ENCODE results near the gene TOP3A.
"Not testable (repeated sequence)": the region's sequence is repeated elsewhere in the genome, so short reads cannot be mapped to it uniquely, and the experiment has no call there.

Gene TOP3A

GRCh38 chr17:18324140-18325050, 9.6 kb upstream of the TOP3A start:
- DNase-seq, result no peak

- no peak for DNase-seq
These were observed 8.8 kb upstream of the TOP3A start for GRCh38 chr17:18323507-18324139.

GRCh38 chr17:18323007-18323406, 8.2 kb upstream of the TOP3A start:
- DNase-seq, result no peak

- no peak for DNase-seq
These were observed 7.7 kb upstream of the TOP3A start for GRCh38 chr17:18322522-18322921.

- no peak for DNase-seq
These were observed 6.5 kb upstream of the TOP3A start for GRCh38 chr17:18321309-18321708.

GRCh38 chr17:18320301-18320700, 5.5 kb upstream of the TOP3A start:
- DNase-seq, result no peak

GRCh38 chr17:18319604-18320256, 4.9 kb upstream of the TOP3A start:
- DNase-seq, result peak; percentile 2

- DNase-seq, result no peak
These were observed 4.1 kb upstream of the TOP3A start for GRCh38 chr17:18318771-18319450.

GRCh38 chr17:18318117-18318516, 3.3 kb upstream of the TOP3A start:
- DNase-seq, result no peak

- no peak for DNase-seq
These were observed 1.2 kb upstream of the TOP3A start for GRCh38 chr17:18315961-18316360.

- no peak for DNase-seq
These were observed 748 bp upstream of the TOP3A start for GRCh38 chr17:18315562-18315922.

GRCh38 chr17:18314059-18314730, 599 bp downstream of the TOP3A start:
- DNase-seq, result no peak

GRCh38 chr17:18309202-18309601, 5.6 kb downstream of the TOP3A start:
- no peak for DNase-seq

- not testable (repeated sequence) for DNase-seq
These were observed 11.6 kb downstream of the TOP3A start for GRCh38 chr17:18303206-18303605.

- DNase-seq, result no peak
These were observed 13.9 kb downstream of the TOP3A start for GRCh38 chr17:18300725-18301480.

GRCh38 chr17:18298061-18298460, 16.7 kb downstream of the TOP3A start:
- not testable (repeated sequence) for DNase-seq

- DNase-seq, result no peak
These were observed 22.9 kb downstream of the TOP3A start for GRCh38 chr17:18291718-18292540.

GRCh38 chr17:18285296-18285695, 29.5 kb downstream of the TOP3A start:
- no peak for DNase-seq

- no peak for DNase-seq
These were observed 33.0 kb downstream of the TOP3A start for GRCh38 chr17:18281788-18282187.

- peak; percentile 90 for DNase-seq
These were observed 33.9 kb downstream of the TOP3A start for GRCh38 chr17:18280766-18281371.

GRCh38 chr17:18280249-18280648, 34.5 kb downstream of the TOP3A start:
- DNase-seq, result no peak
